Immature natural killer cell (primary cell): ENCODE measurements around the gene LNX2. TPM values are rescaled to one million over a fixed set of nuclear protein-coding genes. Genes with fewer than 3 reads are reported as not detected.

Source experiments
- DNase-seq, 3 donors: peaks; one replicate each; pipeline ENCODE4 v3.0.0; 2022; ENCODE audit warnings: mixed read lengths in 1 of 3
- H3K27ac Mint-ChIP-seq, 6 donors: one replicate each; pipeline ENCODE4 v1.8.0; 2020; ENCODE audit warnings: mixed read lengths in 6 of 6, mild to moderate bottlenecking in 5 of 6, inconsistent platforms in 4 of 6, moderate library complexity in 3 of 6
- H3K27me3 Mint-ChIP-seq, 3 donors: one replicate each; pipeline ENCODE4 v1.8.0; 2020 to 2021; ENCODE audit warnings: low read depth in 3 of 3, mild to moderate bottlenecking in 3 of 3, mixed read lengths in 3 of 3, moderate library complexity in 3 of 3, inconsistent platforms in 1 of 3
- H3K36me3 Mint-ChIP-seq, 3 donors: one replicate each; pipeline ENCODE4 v1.8.0; 2020; ENCODE audit warnings: mixed read lengths in 3 of 3, inconsistent platforms in 2 of 3, mild to moderate bottlenecking in 2 of 3
- H3K4me1 Mint-ChIP-seq, 2 donors: one replicate each; pipeline ENCODE4 v1.8.0; 2020; ENCODE audit warnings: inconsistent platforms in 2 of 2, mild to moderate bottlenecking in 2 of 2, mixed read lengths in 2 of 2, moderate library complexity in 1 of 2
- H3K4me3 Mint-ChIP-seq, 5 donors: one replicate each; pipeline ENCODE4 v1.8.0; 2020; ENCODE audit warnings: mild to moderate bottlenecking in 5 of 5, mixed read lengths in 5 of 5, inconsistent platforms in 3 of 5, moderate library complexity in 3 of 5
- H3K9me3 Mint-ChIP-seq, 6 donors: one replicate each; pipeline ENCODE4 v1.8.0; 2020; ENCODE audit warnings: mild to moderate bottlenecking in 6 of 6, mixed read lengths in 6 of 6, inconsistent platforms in 4 of 6, moderate library complexity in 3 of 6
- polyA plus RNA-seq, 3 donors: library from polyadenylated mRNA; unstranded; fragments of 300-500 nt; fragmentation: Illumina TruSeq; gene quantifications; one replicate each; pipeline ENCODE4 v1.2.3, GENCODE V29; 2021

LNX2 gene
- polyA plus RNA-seq, 3 donors from 2014 or later = 1.5 to 4.0 (median 2.8) TPM

DNA sequence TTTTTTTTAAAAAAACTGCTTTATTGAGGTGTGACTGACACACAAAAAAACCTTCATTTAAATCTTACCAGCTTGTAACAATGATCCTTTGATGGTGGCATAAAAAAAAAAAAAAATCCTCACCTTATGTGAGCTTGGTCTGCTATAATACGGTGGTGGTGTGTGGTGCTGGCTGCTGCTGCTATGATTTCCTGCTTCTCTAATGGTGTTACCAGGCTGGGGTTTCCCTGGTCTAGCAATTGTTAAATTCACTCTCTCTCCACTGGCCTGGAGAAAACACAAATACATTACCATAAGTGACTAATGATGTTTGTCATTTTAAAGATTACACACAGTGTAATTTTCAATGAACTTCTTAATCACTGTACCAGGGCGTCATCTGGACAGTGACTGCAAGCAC, 60.6 kb downstream of the LNX2 start:
- peak overlapping the region; percentile 33 to 73 (median 66) for H3K27ac Mint-ChIP-seq
- peaks cover 13 to 33% (median 14%) of the 10 kb centered on the region in 3 donors for H3K36me3 Mint-ChIP-seq
- H3K4me1 Mint-ChIP-seq = peaks cover 26 to 35% of the 10 kb centered on the region in 2 donors
- peaks cover 0 to 4% (median 0%) of the 10 kb centered on the region in 3 donors for H3K27me3 Mint-ChIP-seq
- H3K9me3 Mint-ChIP-seq = no peaks in the 10 kb centered on the region
- H3K4me3 Mint-ChIP-seq = peak overlapping the region in 3 of 5 donors; percentile 15 to 53 (median 36)
- DNase-seq = peak; percentile 68 to 74 (median 71)

DNA sequence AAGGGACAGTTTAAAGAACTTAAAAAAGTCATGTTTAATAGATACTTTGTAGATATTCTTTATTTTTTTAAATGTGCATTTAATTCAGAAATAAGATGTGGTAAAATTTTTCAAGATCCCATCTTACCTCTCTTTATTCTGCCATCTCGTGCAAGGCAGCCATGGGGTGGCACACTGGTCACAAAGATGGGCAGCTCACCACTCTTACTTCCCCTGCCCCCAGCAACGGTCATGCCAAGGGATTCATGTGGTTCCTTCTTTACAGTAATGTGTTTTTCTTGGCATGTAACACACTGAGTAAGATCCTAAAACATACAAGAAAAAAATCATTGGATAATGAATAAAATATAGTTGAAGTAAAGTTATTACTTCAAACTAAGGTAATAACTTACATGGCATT, 64.2 kb downstream of the LNX2 start:
- DNase-seq = no peak
- no peak overlapping the region for H3K27ac Mint-ChIP-seq

DNA sequence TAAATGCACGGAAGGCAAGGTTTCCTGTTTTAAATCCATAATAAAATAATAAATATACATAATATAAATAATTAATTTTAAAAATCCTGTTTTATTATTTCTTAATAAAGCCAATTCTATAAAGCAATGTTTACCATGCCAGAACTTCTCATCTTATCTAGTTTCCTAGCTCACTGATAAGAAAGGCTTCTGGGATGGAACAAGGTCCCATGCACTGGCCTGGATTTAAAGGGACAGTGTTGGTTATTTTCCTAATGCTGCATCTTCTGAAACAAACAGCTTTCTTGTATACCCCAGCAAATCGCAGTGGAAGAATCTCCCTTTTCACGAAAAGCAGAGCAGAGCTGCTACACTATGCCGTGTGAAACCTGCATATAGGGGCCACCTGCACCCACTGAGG, 68.8 kb downstream of the LNX2 start:
- no peak overlapping the region for H3K4me3 Mint-ChIP-seq
- peaks cover 0 to 2% (median 0%) of the 10 kb centered on the region in 3 donors for H3K27me3 Mint-ChIP-seq
- no peak for DNase-seq
- H3K27ac Mint-ChIP-seq = no peak overlapping the region
- H3K9me3 Mint-ChIP-seq = no peaks in the 10 kb centered on the region
- H3K36me3 Mint-ChIP-seq = peaks cover 31 to 67% (median 41%) of the 10 kb centered on the region in 3 donors
- no peaks in the 10 kb centered on the region for H3K4me1 Mint-ChIP-seq

More for the DNA sequence above, 64.2 kb downstream of the LNX2 start:
- Mint-ChIP-seq H3K9me3 (no peaks in the 10 kb centered on the region), H3K4me3 (no peak overlapping the region), H3K36me3 (peaks cover 21 to 39% (median 23%) of the 10 kb centered on the region in 3 donors), H3K27me3 (peaks cover 0 to 5% (median 0%) of the 10 kb centered on the region in 3 donors), H3K4me1 (peaks cover 16 to 23% of the 10 kb centered on the region in 2 donors)

DNA sequence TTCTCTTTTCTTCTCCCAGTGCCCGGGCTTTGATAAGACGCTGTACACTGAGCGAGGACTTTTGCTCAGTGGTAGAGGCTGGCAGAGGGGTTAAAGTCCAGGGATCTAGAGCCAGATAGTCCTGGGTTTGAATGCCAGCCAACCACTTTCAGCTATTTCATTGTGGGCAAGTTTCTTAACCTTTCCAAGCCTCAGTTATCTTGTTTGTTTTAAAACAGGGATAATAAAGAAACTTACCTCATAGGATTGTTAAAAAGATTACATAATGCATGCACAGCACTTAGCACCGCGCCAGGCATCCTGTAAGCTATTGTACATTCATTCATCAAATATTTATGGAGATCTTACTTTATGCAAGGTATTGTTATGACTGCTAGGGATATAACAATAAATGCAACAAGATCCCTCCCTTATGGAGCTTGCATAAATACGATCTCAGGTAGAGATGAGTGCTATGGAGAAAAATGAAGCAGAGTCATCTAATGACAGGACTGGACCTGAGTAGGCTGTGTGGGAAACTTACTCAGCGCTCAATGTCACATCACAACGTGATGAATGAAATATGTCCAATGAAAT, 70.8 kb downstream of the LNX2 start:
- DNase-seq = no peak
- Mint-ChIP-seq H3K36me3 (peaks cover 28 to 63% (median 36%) of the 10 kb centered on the region in 3 donors), H3K4me3 (no peak overlapping the region), H3K27me3 (peaks cover 0 to 2% (median 0%) of the 10 kb centered on the region in 3 donors), H3K4me1 (no peaks in the 10 kb centered on the region), H3K9me3 (no peaks in the 10 kb centered on the region), H3K27ac (no peak overlapping the region)

DNA sequence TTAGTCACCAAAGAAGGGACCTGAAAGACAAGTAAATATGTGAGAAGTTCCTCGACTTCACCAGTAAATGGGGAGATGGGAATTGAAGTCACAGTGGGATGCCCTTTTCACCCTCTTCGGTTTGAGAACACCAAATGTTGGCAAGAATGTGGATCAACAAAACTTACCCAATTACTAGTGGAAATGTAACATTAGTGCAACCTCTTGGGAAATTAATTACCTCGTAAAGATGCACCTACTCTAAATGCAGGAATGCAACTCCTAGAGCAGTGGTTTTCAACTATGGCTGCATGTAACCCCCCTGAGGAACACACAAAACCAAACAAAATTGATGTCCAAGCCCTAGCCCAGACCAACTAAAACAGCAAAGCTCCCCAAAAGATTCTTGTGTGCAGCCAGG, 78.1 kb downstream of the LNX2 start:
- DNase-seq = no peak
- H3K27ac Mint-ChIP-seq = no peak overlapping the region
- peaks cover 0 to 2% of the 10 kb centered on the region in 2 donors for H3K4me1 Mint-ChIP-seq
- H3K27me3 Mint-ChIP-seq = peaks cover 0 to 3% (median 0%) of the 10 kb centered on the region in 3 donors
- H3K36me3 Mint-ChIP-seq = peaks cover 12 to 13% (median 13%) of the 10 kb centered on the region in 3 donors
- no peak overlapping the region for H3K4me3 Mint-ChIP-seq
- H3K9me3 Mint-ChIP-seq = no peaks in the 10 kb centered on the region

DNA sequence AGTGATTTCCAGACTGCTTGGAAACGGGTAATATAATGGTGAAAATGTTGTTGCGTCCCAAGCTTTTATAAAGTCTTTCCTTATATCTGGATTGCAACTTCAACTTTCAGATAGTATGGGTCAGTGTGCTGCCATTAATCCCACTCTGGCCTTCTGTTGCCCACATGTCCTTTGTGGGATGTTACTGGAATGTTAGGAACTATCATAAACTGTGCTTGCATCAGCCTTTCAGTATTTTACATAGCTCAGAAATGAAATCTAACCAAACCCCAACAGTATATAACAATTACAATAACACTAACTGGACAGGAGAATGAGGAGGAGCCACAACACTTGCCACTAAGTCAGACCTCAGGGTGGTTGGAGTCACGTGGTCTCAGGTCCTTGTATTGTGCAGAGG, 78.9 kb downstream of the LNX2 start:
- Mint-ChIP-seq H3K27ac (no peak overlapping the region), H3K4me1 (peaks cover 0 to 2% of the 10 kb centered on the region in 2 donors)

DNA sequence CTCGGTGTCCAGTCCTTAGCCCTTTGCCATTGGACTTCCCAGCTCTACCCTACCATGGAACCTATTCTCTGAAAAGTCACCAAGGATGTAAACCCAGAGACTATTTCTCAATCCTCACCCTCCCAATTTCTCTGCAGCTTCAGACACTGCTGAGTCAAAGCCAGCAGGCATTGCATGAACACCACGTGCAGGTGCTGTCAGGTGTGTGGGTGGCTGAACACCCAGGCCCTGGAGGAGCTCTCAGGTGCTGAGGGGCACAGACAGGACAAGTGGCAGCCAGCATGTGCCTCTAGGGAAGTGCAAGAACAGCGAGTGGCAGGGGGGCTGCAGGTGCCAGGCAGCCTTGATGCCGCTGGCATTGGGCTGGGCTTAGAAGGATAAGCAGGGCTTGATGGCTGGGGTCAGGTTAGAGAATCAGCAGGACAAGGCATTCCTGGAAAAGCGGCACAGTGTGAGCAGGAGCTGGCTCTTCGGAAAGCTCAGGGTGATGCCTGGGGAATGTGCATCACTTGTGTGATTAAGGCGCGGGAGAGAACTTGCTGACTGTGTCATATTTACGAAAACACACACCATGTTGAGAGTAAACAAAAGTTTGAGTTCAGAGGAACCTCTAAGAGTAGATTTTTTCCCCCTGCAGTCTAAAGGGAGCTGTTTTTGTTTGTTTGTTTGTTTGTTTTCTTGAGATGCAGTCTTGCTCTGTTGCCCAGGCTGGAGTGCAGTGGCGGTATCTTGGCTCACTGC, 83.8 kb downstream of the LNX2 start:
- H3K9me3 Mint-ChIP-seq = no peaks in the 10 kb centered on the region
- H3K27ac Mint-ChIP-seq = peak overlapping the region in 1 of 6 donors; percentile 16
- peaks cover 11 to 12% of the 10 kb centered on the region in 2 donors for H3K4me1 Mint-ChIP-seq
- peaks cover 0 to 4% (median under 1%) of the 10 kb centered on the region in 3 donors for H3K27me3 Mint-ChIP-seq
- no peak for DNase-seq
- H3K36me3 Mint-ChIP-seq = no peaks in the 10 kb centered on the region
- no peak overlapping the region for H3K4me3 Mint-ChIP-seq

More for the DNA sequence above, 78.9 kb downstream of the LNX2 start:
- no peak for DNase-seq
- peaks cover 12 to 13% (median 13%) of the 10 kb centered on the region in 3 donors for H3K36me3 Mint-ChIP-seq
- H3K27me3 Mint-ChIP-seq = peaks cover 0 to 4% (median 3%) of the 10 kb centered on the region in 3 donors
- no peak overlapping the region for H3K4me3 Mint-ChIP-seq
- H3K9me3 Mint-ChIP-seq = no peaks in the 10 kb centered on the region

DNA sequence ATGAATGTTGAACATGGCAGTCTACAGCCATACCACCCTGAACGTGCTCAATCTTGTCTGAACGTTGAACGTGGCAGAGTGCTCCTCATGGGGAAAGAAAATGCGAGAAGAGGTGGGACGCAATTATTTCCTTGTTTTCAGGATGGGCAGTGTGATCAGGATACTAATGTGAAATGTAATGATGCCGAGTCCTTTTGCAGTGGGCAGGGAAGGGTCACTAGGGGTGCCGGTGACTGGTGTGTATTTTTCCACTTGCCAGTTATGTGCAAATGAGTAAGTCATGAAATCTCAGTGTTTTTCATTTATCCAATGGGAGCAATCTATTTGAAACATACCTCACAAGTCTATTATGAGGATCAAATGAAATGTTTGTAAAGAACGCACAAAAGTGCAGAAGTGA, 84.8 kb downstream of the LNX2 start:
- Mint-ChIP-seq H3K9me3 (no peaks in the 10 kb centered on the region), H3K36me3 (no peaks in the 10 kb centered on the region), H3K27me3 (peaks cover 0 to 4% (median 0%) of the 10 kb centered on the region in 3 donors), H3K27ac (peak overlapping the region in 1 of 6 donors; percentile 36), H3K4me3 (no peak overlapping the region), H3K4me1 (peaks cover 11 to 12% of the 10 kb centered on the region in 2 donors)
- DNase-seq = no peak

DNA sequence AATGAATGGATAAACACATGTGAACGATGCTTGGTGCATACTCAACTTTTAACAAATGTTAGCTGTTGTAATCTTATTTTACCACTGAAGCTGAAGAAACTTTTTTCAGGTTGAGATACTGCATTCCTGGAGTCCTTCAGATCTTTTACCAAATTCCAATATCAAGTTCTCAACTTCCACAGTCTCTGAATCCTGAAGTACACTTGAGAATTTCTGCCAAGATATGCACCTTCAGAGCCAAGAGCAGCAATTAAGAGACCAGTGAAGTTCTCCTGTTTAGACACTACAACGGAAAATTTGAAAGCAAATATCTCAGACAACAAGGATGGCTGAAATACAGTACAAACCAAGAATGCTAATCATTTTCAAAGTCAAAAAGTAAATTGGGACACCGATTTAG, 85.3 kb downstream of the LNX2 start:
- Mint-ChIP-seq H3K36me3 (no peaks in the 10 kb centered on the region), H3K27me3 (peaks cover 0 to 4% (median 0%) of the 10 kb centered on the region in 3 donors), H3K4me3 (no peak overlapping the region), H3K9me3 (no peaks in the 10 kb centered on the region), H3K4me1 (peaks cover 11 to 12% of the 10 kb centered on the region in 2 donors), H3K27ac (no peak overlapping the region)
- no peak for DNase-seq

DNA sequence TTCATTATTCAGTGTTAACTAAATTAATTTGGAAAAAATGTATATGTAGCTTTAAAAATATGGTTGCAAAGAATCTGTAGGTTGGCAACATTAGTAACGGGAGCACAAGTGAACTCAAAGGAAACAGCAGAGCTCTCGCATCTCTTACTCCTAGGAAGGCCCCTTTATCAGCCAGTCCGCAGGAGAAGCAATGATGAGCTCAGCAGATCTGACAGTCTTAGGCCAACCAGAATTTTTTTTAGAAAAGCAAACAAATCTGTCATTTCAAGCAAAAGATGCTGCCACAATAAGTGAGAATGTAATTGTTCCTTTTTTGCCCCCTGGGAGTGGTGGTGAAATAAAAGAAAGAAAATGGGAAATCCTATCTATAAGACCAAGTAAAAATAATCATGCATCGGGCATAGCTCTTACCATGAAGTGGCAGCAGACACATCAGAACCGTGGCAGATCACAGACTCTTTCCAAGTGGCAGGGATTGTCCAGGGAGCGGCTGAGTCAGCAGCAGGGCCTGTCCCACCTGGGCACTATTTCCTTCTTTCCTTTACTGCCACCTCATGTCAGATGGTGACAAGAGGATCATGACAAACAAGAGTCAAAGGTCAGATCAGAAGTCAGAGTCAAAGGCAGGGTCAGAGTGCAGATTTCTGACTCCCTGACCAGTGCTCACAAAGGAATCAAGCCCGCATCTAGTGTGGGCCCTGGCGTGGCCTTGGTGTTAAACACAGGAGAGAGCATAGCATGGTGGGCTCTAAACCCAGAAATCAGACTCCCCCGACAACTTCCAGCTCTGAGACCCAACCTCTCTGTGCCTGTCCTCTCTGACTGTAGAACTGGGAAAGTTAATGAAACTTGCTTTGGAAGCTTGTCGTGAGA, 86.0 kb downstream of the LNX2 start:
- Mint-ChIP-seq H3K27ac (no peak overlapping the region), H3K9me3 (no peaks in the 10 kb centered on the region), H3K27me3 (peaks cover 0 to 4% (median 0%) of the 10 kb centered on the region in 3 donors), H3K36me3 (no peaks in the 10 kb centered on the region), H3K4me3 (no peak overlapping the region), H3K4me1 (peaks cover 11 to 12% of the 10 kb centered on the region in 2 donors)
- DNase-seq = no peak

DNA sequence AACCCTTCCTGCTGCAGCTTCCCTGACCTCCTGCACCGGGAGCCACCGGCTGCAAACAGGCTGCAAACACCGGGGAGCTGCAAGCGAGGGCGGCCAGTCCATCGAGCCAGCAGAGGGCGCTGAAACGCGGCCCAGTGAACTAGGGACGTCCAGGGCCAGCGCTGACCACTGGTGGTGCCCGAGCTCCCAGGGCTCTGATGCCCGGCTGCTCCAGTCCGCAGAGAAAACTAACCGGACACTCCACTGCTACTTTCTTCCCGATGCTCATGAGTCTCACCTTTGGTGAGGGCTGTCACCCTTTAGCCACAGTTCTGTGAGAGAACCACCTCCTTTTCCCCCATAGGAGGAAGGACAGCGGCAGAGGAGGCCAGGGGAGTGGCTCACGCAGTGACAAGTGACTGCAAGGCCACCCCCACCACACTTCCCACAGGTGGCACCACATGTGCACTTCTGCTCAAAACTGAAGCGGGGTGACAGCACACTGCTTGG, 87.1 kb downstream of the LNX2 start:
- peak; percentile 50 to 56 (median 51) for DNase-seq
- Mint-ChIP-seq H3K27ac (peak overlapping the region in 2 of 6 donors; percentile 9 to 28), H3K4me3 (peak overlapping the region; percentile 26 to 60 (median 50)), H3K27me3 (peaks cover 0 to 4% (median 0%) of the 10 kb centered on the region in 3 donors), H3K36me3 (no peaks in the 10 kb centered on the region), H3K4me1 (peaks cover 11 to 12% of the 10 kb centered on the region in 2 donors), H3K9me3 (no peaks in the 10 kb centered on the region)

DNA sequence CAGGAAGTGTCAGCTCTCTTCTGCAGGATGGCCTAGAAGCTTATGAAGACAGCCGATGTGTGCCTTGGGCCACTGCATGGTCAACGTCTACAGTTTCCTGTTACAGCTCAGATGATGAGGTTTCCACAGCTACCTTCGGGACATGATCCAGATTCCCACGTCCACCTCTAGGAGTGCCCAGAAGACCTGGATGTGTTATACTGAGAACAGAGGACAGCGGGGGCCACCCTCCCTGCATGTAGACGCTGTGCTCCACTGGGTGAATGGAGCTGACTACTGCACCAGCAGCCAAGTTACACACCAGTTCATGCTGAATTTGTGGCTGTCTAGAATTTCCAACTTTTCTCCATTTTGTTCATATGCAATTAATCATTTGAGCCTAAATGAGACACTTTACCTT, 91.4 kb downstream of the LNX2 start:
- Mint-ChIP-seq H3K27ac (no peak overlapping the region), H3K36me3 (no peaks in the 10 kb centered on the region), H3K9me3 (no peaks in the 10 kb centered on the region), H3K4me3 (no peak overlapping the region), H3K27me3 (peaks cover 0 to 2% (median 0%) of the 10 kb centered on the region in 3 donors), H3K4me1 (peaks cover 11 to 12% of the 10 kb centered on the region in 2 donors)
- no peak for DNase-seq

DNA sequence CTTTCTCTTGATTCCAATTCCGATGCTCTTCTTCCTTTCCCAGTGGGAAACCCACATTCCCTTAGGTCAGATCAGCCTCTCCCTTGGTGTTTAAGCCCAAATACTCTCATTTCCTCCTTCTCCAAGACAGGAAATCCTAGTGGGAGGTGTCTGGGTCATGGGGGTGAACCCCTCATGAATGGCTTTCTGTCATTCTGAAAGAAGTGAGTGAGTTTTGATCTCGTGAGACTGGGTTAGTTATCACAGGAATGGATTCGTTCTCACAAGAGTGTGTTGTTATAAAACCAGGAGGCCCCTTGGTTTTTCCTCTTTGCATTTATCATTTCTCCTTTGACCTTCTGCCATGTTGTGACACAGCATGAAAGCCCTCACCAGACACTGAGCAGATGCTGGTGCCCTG, 93.8 kb downstream of the LNX2 start:
- H3K27me3 Mint-ChIP-seq = peaks cover 0 to 2% (median 2%) of the 10 kb centered on the region in 3 donors

More for the DNA sequence above, 93.8 kb downstream of the LNX2 start:
- H3K27ac Mint-ChIP-seq = no peak overlapping the region
- H3K4me1 Mint-ChIP-seq = no peaks in the 10 kb centered on the region
- no peaks in the 10 kb centered on the region for H3K36me3 Mint-ChIP-seq
- H3K4me3 Mint-ChIP-seq = no peak overlapping the region
- no peaks in the 10 kb centered on the region for H3K9me3 Mint-ChIP-seq
- no peak for DNase-seq
